Measurements from ENCODE around the gene KLK6.

The KLK6 gene

DNA sequence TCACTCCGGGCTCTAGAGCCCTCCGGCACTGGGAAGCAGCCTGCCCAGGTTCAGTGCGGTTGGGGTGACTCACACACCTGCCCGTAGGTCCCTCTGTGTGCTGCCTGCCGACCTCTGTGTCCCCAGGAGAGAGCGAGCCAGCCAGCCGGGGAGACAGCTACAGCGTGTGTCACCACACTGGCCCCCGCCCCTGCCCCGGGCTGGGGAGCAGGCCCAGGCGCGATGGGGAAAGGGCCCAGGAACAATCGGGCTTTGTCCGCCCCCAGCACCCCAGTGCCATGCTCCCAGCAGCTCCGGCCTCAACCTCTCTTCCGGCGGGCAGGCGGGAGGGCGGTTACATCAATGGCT is at the start of gene KLK6:
Gene KLK6 (minus strand): TSS at position 179 of the 348 bp plus-strand sequence. CDS start 1,487 bp downstream, outside the sequence.
- H3K27me3 ChIP-seq (ENCODE audit: control insufficient read depth, insufficient read depth, low read length): no peaks in the 10 kb centered on the region
- H3K27ac ChIP-seq: no peak within 1 kb of the TSS
- H3K9me3 ChIP-seq (ENCODE audit: control insufficient read depth, low read length): no peaks in the 10 kb centered on the region
- H3K79me2 ChIP-seq: no peaks in the 10 kb centered on the region
- no peaks in the 10 kb centered on the region for H3K4me1 ChIP-seq
- no peaks in the 10 kb centered on the region for H3K36me3 ChIP-seq (ENCODE audit: control insufficient read depth, insufficient read depth, low read length)
- no peak within 1 kb of the TSS for H2AFZ ChIP-seq
- no peak within 1 kb of the TSS for H3K4me2 ChIP-seq (ENCODE audit: low read length)
- no peak within 1 kb of the TSS for H3K9ac ChIP-seq
- no peak within 1 kb of the TSS for H3K4me3 ChIP-seq (ENCODE audit: low read depth, low read length)
- TF ChIP-seq, protein P1, sequence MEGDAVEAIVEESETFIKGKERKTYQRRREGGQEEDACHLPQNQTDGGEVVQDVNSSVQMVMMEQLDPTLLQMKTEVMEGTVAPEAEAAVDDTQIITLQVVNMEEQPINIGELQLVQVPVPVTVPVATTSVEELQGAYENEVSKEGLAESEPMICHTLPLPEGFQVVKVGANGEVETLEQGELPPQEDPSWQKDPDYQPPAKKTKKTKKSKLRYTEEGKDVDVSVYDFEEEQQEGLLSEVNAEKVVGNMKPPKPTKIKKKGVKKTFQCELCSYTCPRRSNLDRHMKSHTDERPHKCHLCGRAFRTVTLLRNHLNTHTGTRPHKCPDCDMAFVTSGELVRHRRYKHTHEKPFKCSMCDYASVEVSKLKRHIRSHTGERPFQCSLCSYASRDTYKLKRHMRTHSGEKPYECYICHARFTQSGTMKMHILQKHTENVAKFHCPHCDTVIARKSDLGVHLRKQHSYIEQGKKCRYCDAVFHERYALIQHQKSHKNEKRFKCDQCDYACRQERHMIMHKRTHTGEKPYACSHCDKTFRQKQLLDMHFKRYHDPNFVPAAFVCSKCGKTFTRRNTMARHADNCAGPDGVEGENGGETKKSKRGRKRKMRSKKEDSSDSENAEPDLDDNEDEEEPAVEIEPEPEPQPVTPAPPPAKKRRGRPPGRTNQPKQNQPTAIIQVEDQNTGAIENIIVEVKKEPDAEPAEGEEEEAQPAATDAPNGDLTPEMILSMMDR (IDR thresholded peaks at IDR 0.05): no peak

DNA sequence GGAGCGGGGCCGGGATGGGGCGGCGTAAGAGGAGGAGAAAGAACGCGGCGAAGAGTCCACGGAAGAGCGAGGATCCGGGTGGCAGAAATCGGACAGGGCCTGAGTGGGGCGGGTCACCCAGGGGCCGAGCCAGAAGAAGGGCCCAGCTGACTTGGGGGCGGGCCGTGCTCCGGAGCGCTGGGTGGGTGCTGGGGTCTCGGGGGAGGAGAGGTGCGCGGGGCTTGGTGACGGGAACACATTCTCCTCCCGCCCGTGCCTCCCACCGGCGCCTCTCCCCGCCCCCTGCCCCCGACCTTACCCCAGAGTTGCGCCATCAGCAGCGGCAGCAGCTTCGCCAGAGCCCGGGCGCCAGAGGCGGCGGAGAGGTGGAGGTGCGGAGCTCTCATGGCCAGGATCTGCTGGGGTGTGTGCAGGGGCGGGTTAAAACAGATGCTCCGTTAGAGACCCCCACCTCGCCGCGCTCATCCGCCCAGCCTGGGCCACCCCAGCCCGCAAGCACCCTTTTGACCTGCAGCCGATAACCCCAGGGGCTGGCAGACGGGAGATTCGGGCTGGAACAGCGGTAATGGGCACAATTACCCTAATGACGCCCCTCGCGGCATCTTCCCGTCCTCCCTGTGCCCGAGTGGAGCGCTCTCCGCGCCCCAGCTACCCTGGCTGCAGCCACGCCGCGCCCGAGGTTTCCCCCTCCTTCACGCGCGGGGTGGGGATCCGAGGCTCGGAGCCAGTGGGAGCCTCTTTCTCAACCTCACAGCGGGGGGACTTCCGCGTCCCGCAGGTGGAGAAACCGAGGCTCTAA is 49.6 kb upstream of the KLK6 start:
- H2AFZ ChIP-seq: peak overlapping the region; percentile 65
- peak overlapping the region; percentile 47 for H3K4me3 ChIP-seq (ENCODE audit: low read depth, low read length)
- H3K4me1 ChIP-seq: peaks cover 10% of the 10 kb centered on the region
- H3K27ac ChIP-seq: no peak overlapping the region
- no peaks in the 10 kb centered on the region for H3K27me3 ChIP-seq (ENCODE audit: control insufficient read depth, insufficient read depth, low read length)
- TF ChIP-seq, protein P1 (IDR thresholded peaks at IDR 0.05): no peak
- H3K36me3 ChIP-seq (ENCODE audit: control insufficient read depth, insufficient read depth, low read length): no peaks in the 10 kb centered on the region
- no peaks in the 10 kb centered on the region for H3K79me2 ChIP-seq
- no peak overlapping the region for H3K9ac ChIP-seq
- H3K4me2 ChIP-seq (ENCODE audit: low read length): peak overlapping the region; percentile 87
- H3K9me3 ChIP-seq (ENCODE audit: control insufficient read depth, low read length): no peaks in the 10 kb centered on the region

- Histone ChIP-seq H3K9me3 (ENCODE audit: control insufficient read depth, low read length) (no peaks in the 10 kb centered on the region), H3K9ac (no peak overlapping the region), H3K4me1 (peaks cover 10% of the 10 kb centered on the region), H3K4me3 (ENCODE audit: low read depth, low read length) (peak overlapping the region; percentile 33), H2AFZ (peak overlapping the region; percentile 75), H3K27ac (no peak overlapping the region), H3K4me2 (ENCODE audit: low read length) (peak overlapping the region; percentile 65), H3K79me2 (no peaks in the 10 kb centered on the region), H3K27me3 (ENCODE audit: control insufficient read depth, insufficient read depth, low read length) (no peaks in the 10 kb centered on the region), H3K36me3 (ENCODE audit: control insufficient read depth, insufficient read depth, low read length) (no peaks in the 10 kb centered on the region)
- TF ChIP-seq, protein P1 (IDR thresholded peaks at IDR 0.05): peak; percentile 78
Observed at GRCh38 chr19:51016798-51017683, 47.6 kb upstream of the KLK6 start.

DNA sequence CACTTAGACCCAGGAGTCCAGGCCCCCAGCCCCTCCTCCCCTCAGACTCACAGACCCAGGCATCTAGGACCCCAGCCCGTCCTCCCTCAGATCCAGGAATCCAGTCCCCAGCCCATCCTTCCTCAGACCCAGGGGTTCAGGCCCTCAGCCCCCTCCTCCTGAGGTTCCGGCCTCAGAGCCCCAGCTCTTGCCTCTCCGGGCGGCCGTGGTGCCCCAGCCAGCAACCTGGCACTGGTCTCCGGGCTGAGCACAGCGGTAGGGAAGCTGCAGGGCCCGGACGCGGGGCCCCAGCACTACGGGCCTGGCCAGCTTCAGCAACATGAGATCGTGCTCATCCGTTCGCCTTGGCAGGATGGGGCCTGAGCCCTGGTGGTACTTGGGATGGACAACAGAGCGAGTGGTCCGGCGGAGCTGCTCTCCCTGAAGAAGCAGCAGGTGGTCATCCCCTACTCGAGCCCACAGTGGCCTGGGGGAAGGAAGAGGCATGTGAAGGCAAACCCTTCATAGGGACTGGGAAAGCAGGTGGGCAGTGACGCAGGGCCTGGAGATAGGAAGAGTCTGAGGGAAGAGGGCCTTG is 46.4 kb upstream of the KLK6 start:
- Histone ChIP-seq H3K4me1 (peaks cover 8% of the 10 kb centered on the region), H3K9ac (no peak overlapping the region), H2AFZ (no peak overlapping the region), H3K36me3 (ENCODE audit: control insufficient read depth, insufficient read depth, low read length) (no peaks in the 10 kb centered on the region), H3K4me3 (ENCODE audit: low read depth, low read length) (no peak overlapping the region), H3K27me3 (ENCODE audit: control insufficient read depth, insufficient read depth, low read length) (no peaks in the 10 kb centered on the region), H3K4me2 (ENCODE audit: low read length) (no peak overlapping the region), H3K79me2 (no peaks in the 10 kb centered on the region), H3K27ac (no peak overlapping the region), H3K9me3 (ENCODE audit: control insufficient read depth, low read length) (no peaks in the 10 kb centered on the region)
- TF ChIP-seq, protein P1 (IDR thresholded peaks at IDR 0.05): no peak

Measured in parathyroid adenoma (tissue), 2 donors.